ENCODE data around the gene GYS2.

GYS2 gene

DNA sequence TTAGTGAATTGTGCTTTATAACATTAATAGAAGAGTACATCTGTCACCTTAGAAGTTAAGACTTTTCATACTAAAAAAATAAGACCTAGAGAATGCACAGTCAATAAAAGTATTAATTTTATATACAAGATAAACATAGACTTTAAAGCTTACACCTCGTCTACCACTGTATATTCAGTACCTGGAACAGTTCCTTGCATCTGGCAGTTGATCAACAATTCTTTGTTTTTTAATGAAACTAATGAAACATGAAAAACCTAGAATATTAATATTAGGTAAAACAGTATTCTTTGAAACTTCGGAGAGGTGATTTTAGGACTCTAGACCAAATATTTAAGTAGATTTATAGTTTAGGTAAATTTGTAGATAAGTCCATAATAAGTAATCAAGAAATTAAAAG, 98.8 kb downstream of the GYS2 start:
- no peak for FAIRE-seq
- DNase-seq (ENCODE audit: low spot score): no peak

DNA sequence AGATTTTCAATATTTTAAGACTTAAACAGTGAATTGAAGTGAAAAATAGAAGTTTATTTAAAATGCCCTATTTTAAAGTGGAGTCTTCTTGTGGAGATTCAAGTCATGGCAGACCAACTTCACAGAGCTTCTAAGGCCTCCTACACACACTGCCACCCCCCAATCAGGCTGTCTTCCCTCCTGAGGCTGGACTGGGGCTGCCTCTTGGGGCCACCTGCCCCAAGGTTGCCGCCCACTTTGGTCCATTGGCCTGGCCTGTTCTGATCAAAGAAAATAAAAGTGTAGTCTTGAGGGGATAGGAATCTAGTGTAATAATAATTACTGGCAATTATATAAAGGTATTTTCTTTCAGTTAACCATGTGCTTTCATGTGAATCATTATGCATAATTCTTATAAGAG, 101.8 kb downstream of the GYS2 start:
- FAIRE-seq (no peak), DNase-seq (ENCODE audit: low spot score) (no peak)

DNA sequence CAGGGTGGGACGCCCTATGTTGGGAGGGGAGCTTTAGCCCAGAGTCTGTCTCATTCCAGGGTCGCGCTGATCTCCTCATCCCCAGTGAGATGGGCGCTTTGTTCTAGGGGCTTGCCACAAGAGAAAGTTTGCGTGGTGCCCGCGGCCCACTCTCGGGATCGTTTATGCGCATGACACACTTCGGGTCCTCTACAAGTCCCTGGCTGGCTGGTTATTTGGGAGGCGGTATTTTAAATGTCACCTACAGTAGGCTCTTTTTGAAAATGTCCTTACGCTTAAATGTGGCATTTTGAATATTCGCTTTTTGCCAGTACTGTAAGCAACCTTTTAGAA, 102.5 kb downstream of the GYS2 start:
- DNase-seq (ENCODE audit: low spot score) (no peak), FAIRE-seq (no peak)

DNA sequence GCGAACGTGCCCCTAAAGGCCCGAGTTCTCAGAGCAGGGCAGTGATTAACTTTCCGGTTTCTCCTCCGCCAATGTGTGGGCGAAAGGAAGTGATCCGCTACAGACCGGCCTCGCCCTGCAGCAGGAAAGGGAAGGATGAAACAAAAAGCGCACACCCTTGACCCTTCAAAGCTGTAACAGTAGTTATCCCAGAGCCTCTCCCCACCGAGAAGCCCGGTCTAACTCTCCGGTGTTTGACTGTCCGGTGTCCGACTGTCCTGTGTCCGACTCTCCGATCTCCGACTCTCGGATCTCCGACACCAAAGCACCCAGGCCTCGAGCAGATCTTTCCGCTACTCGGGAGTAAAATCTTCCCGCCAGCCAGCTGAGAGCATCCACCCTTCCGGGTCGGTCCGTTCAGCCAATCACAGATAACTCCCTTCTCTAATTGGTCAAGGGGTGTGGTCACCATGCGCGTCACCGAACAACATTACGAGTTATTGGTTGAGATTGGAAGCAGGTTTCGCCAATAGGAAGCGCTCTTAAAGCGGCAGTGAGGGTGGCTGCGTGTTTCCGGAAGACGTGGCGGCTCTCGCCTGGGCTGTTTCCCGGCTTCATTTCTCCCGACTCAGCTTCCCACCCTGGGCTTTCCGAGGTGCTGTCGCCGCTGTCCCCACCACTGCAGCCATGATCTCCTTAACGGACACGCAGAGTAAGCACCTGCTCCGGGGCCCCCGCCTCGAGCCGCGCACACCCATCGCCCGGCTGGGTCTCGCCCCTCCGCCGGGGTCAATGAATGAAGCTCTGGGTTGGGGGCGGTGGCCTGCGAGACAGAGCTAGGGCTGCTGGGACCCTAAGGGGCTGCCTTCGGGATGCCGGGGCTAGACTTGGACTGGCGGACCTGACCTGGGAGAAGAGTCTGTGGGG, 103.1 kb downstream of the GYS2 start, which contains the start of the genes GOLT1B and RECQL:
Gene GOLT1B, plus strand, starts transcription at position 532 of the 906 bp plus-strand sequence. Its CDS starts 135 bp downstream, at position 667.
Gene RECQL, minus strand, starts transcription at position 378 of the 906 bp plus-strand sequence. CDS start 2,065 bp downstream, outside the sequence.
- DNase-seq (ENCODE audit: low spot score): peak; percentile 95
- FAIRE-seq: peak; percentile 91

GRCh38 chr12:21500786-21501257, 103.8 kb downstream of the GYS2 start:
- no peak for DNase-seq (ENCODE audit: low spot score)
- FAIRE-seq: no peak

- DNase-seq (ENCODE audit: low spot score): no peak
- FAIRE-seq: no peak
Observed at GRCh38 chr12:21499765-21500164, 104.9 kb downstream of the GYS2 start.
